Astrocyte (in vitro differentiated cells and primary cell): ENCODE results near the gene PAX1.

Experiments
- CTCF ChIP-seq: IDR thresholded peaks from 2 replicates; pipeline ENCODE4 v1.5.1; 2011; ENCODE audit warnings: low read depth, mild to moderate bottlenecking, inconsistent platforms, low read length, moderate library complexity; ENCODE audit not compliant: insufficient read depth
- EZH2 ChIP-seq: IDR thresholded peaks from 2 replicates; pipeline ENCODE4 v1.6.1; 2012; ENCODE audit warnings: mild to moderate bottlenecking, low read length, inconsistent platforms; ENCODE audit not compliant: insufficient read depth

DNA sequence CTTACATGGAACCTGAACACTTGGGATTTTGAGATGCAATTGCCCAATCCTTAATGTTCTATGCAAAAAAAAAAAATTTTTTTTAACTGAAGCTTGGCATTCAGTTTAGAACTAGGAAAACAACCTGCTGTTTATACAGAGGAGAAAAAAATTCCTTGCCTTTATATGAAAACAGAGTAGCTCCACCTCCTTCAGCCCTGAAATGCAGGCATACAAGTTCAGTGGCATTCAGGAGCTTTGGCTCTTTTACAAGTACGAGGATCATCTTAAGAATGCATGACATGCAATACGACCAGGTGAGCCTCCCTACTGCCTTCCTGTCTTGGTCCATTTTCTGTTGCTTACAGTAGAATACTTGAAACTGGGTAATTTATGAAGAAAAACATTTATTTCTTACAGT, 20.4 kb downstream of the PAX1 start:
- TF ChIP-seq CTCF (no peak), EZH2 (no peak)
